ENCODE results near the gene EPAS1. TPM values are rescaled to one million over a fixed set of nuclear protein-coding genes. Genes with fewer than 3 reads are reported as not detected.
A peak's percentile ranks its signal among the peaks of the same experiment; 100 is the strongest.

Gene EPAS1
- total and polyA plus RNA-seq, 9 of the 15 experiments (the other 6 are each of a cell fraction or from before 2014, with no cell fraction given), result 0.25 to 11.2 (median 4.1) TPM

- H3K27ac ChIP-seq (ENCODE audit: extremely low read depth, low read depth, low read length), result peak overlapping the region; percentile 96
- H3K4me2 ChIP-seq (ENCODE audit: insufficient read depth, low read length), result peak overlapping the region; percentile 92
- peaks cover 10 to 12% of the 10 kb centered on the region in 2 experiments; a peak in 4 of 5 replicates for H3K4me1 ChIP-seq (replicated peaks in 1 of 2; ENCODE audit: control insufficient read depth in 2 of 2, insufficient read depth in 2 of 2, low read length in 2 of 2)
- H3K9ac ChIP-seq (ENCODE audit: insufficient read depth in 1 of 2, low read depth in 2 of 2, low read length in 2 of 2), result peak overlapping the region; percentile 93 to 96
- peak overlapping the region; percentile 80 for H2AFZ ChIP-seq (ENCODE audit: low read depth, low read length)
- 20% methylated on average over 21 of the region's 22 CpGs for WGBS (ENCODE audit: insufficient coverage, low coverage, missing lambda C conversion rate)
- ChIA-PET CTCF (ENCODE audit: low intra/inter-chr PET ratio) (no interaction called here), POLR2A (interaction anchor here (0.6 to 3.8 kb wide), 5 partner anchors 10 to 232 kb away, joined by 3 to 22 read pairs (median 3); no protein-coding TSS in a partner anchor)
- FAIRE-seq (peak; percentile 83), ATAC-seq (peak; percentile 92), DNase-seq (ENCODE audit: extremely low read depth in 1 of 4, low spot score in 3 of 4) (peak; percentile 87 to 94 (median 90))
- no peaks in the 10 kb centered on the region for H3K9me1 ChIP-seq (ENCODE audit: control insufficient read depth, insufficient read depth, low read length)
- H3K4me3 ChIP-seq, result peak overlapping the region; percentile 55
- in situ Hi-C loops (cut with MboI) (no loop called here), intact Hi-C loops (cut with micrococcal nuclease) (no loop called here)
- no TSS peak for BruUV-seq (replicated peaks)
- H4K20me1 ChIP-seq (replicated peaks; ENCODE audit: control insufficient read depth, insufficient read depth, low read length), result no peaks in the 10 kb centered on the region
- peaks cover 8% of the 10 kb centered on the region; the same call in 1 of the 3 replicates for H3K36me3 ChIP-seq (ENCODE audit: control insufficient read depth, insufficient read depth, low read length)
- H3K27me3 ChIP-seq (ENCODE audit: control insufficient read depth in 2 of 2, insufficient read depth in 2 of 2, low read length in 2 of 2), result no peaks in the 10 kb centered on the region
- no peaks in the 10 kb centered on the region for H3K9me3 ChIP-seq (replicated peaks; ENCODE audit: control insufficient read depth, insufficient read depth, low read depth, low read length)
- H3K79me2 ChIP-seq (ENCODE audit: control insufficient read depth, insufficient read depth, low read length), result peaks cover 80% of the 10 kb centered on the region
- 0 out of 2 replicates have a peak, but pooled peaks have one; percentile 40 for TF ChIP-seq XRCC5 (IDR thresholded peaks at IDR 0.05; ENCODE audit: low read depth, low read length)
- TF ChIP-seq ZNF584 (CRISPR knock-in tag; IDR thresholded peaks at IDR 0.05; ENCODE audit: low read depth), result no peak
- TF ChIP-seq, protein P1, sequence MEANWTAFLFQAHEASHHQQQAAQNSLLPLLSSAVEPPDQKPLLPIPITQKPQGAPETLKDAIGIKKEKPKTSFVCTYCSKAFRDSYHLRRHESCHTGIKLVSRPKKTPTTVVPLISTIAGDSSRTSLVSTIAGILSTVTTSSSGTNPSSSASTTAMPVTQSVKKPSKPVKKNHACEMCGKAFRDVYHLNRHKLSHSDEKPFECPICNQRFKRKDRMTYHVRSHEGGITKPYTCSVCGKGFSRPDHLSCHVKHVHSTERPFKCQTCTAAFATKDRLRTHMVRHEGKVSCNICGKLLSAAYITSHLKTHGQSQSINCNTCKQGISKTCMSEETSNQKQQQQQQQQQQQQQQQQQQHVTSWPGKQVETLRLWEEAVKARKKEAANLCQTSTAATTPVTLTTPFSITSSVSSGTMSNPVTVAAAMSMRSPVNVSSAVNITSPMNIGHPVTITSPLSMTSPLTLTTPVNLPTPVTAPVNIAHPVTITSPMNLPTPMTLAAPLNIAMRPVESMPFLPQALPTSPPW (CRISPR knock-in tag; IDR thresholded peaks at IDR 0.05), result no peak
- TF ChIP-seq MEIS2 (IDR thresholded peaks at IDR 0.05; ENCODE audit: partially characterized antibody), result peak; percentile 86
- TF ChIP-seq HLTF (IDR thresholded peaks at IDR 0.05), result 0 out of 2 replicates have a peak, but pooled peaks have one; percentile 16
- TF ChIP-seq MEF2A (IDR thresholded peaks at IDR 0.05; ENCODE audit: control insufficient read depth, low read depth, low read length), result no peak
- no peak for TF ChIP-seq HDAC8 (tag; IDR thresholded peaks at IDR 0.05)
- TF ChIP-seq ZNF3 (CRISPR knock-in tag; IDR thresholded peaks at IDR 0.05), result no peak
- TF ChIP-seq DPF2 (IDR thresholded peaks at IDR 0.05), result no peak
- TF ChIP-seq HCFC1 (IDR thresholded peaks at IDR 0.05; ENCODE audit: low read depth, low read length), result peak; percentile 60
- TF ChIP-seq, protein P2, sequence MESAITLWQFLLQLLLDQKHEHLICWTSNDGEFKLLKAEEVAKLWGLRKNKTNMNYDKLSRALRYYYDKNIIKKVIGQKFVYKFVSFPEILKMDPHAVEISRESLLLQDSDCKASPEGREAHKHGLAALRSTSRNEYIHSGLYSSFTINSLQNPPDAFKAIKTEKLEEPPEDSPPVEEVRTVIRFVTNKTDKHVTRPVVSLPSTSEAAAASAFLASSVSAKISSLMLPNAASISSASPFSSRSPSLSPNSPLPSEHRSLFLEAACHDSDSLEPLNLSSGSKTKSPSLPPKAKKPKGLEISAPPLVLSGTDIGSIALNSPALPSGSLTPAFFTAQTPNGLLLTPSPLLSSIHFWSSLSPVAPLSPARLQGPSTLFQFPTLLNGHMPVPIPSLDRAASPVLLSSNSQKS (CRISPR knock-in tag; IDR thresholded peaks at IDR 0.05), result no peak
- no peak for TF ChIP-seq ZNF696 (CRISPR knock-in tag; conservative IDR thresholded peaks at IDR 0.05)
- TF ChIP-seq TAL1 (IDR thresholded peaks at IDR 0.05), result no peak; the same call in 1 of the 2 replicates
- TF ChIP-seq ELF1 (tag; IDR thresholded peaks at IDR 0.05), result peak; percentile 67
- TF ChIP-seq CBFB (CRISPR knock-in tag; IDR thresholded peaks at IDR 0.05), result no peak
- TF ChIP-seq ZNF780A (CRISPR knock-in tag; IDR thresholded peaks at IDR 0.05), result no peak
- TF ChIP-seq, protein P3, sequence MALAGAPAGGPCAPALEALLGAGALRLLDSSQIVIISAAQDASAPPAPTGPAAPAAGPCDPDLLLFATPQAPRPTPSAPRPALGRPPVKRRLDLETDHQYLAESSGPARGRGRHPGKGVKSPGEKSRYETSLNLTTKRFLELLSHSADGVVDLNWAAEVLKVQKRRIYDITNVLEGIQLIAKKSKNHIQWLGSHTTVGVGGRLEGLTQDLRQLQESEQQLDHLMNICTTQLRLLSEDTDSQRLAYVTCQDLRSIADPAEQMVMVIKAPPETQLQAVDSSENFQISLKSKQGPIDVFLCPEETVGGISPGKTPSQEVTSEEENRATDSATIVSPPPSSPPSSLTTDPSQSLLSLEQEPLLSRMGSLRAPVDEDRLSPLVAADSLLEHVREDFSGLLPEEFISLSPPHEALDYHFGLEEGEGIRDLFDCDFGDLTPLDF (CRISPR knock-in tag; IDR thresholded peaks at IDR 0.05), result no peak
- TF ChIP-seq, protein P4, sequence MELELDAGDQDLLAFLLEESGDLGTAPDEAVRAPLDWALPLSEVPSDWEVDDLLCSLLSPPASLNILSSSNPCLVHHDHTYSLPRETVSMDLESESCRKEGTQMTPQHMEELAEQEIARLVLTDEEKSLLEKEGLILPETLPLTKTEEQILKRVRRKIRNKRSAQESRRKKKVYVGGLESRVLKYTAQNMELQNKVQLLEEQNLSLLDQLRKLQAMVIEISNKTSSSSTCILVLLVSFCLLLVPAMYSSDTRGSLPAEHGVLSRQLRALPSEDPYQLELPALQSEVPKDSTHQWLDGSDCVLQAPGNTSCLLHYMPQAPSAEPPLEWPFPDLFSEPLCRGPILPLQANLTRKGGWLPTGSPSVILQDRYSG (tag; conservative IDR thresholded peaks at IDR 0.05; ENCODE audit: low read depth), result no peak
- no peak for TF ChIP-seq ARNT (IDR thresholded peaks at IDR 0.05)
These were observed 131.8 kb downstream of the EPAS1 start for GRCh38 chr2:46428911-46429436.
